ENCODE measurements around the gene ATL1. TPM values are rescaled to one million over a fixed set of nuclear protein-coding genes. Genes with fewer than 3 reads are reported as not detected.

ATL1 gene
- total RNA-seq: 2.0 and 5.5 TPM in 2 replicates

DNA sequence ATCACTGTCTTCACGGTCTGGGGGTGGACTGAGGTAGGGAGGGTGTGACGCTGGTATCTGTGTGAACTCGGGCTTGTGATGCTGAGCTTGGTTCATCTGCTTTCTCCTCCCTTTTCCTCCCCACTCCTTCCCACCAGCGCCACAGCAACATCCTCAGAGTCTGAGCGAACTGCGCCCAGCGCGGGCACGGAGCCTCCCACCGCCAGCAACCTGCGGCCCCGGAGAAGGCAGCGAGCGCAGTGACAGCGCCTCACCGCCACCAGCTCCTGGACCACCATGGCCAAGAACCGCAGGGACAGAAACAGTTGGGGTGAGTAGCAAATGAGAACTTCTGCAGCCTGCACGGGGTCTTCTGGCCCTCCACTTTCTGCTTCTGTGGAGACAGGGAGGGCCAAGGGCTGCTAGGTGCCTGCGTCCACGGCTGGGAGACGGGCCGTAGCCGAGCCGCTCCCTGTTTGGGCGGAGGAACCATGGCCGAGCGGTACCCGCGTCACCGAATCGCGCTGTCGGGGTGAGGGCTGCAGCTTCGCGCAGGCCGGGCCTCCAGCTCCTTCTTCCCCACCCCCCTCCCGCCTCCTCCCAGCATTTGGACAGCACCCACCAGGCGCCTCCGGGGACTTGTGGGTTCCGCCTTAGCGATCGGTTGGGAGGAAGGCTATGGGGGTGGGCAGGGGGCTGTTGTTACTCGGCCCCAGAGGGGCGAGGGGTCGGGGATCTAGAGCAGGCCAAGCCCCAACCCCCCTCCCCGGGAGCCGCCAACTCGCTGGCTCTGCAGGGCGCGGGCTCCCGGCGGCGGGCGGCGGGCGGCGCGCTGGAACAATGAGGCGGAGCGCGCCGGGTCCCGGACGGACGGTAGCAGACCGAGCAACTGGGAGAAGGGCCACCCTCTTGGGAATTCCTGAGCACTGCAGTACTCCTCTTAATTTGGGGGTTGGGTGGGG, at the start of gene ATL1:
TSS of gene ATL1 (plus strand) at position 156 of the 941 bp plus-strand sequence. CDS start at position 277, 121 bp downstream.

DNA sequence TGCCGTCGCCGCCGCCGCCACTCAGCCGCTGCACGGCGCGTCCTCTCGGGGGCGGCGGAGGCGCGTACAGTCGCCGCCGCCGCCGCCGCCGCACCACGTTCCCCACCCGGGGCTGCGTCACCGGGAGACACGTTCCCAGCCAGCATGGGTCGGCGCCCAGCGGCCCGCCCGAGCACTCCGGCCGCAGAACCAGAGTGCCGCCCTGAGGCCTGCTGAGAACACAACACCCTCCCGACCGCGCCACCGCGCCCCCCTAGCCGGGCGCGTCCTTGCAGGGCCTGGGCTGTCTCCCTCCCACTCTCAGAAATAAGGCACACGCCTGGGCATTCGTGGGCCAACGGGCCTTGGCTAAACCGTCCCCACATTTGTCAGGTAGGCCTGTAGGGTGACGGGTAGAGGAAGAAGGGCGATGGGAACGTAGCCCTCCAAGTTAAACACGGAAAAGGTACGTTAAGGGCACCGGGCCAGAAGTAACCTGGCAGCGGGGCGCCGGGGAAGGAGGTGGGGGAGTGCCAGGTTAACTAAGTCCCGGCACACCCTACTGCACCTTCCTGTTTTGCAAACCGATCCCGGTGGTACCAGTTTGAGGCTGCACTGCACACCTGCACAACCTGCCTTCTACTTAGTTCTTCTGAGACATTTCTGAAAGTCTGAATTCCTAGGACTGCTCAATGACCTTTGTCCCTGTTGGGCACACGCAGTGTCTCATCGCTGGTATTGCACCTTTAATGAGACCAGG, 27.3 kb upstream of the ATL1 start, which contains the start of gene MAP4K5:
TSS of gene MAP4K5 (minus strand) at position 68 of the 739 bp plus-strand sequence. CDS start 520 bp downstream, outside the sequence.

DNA sequence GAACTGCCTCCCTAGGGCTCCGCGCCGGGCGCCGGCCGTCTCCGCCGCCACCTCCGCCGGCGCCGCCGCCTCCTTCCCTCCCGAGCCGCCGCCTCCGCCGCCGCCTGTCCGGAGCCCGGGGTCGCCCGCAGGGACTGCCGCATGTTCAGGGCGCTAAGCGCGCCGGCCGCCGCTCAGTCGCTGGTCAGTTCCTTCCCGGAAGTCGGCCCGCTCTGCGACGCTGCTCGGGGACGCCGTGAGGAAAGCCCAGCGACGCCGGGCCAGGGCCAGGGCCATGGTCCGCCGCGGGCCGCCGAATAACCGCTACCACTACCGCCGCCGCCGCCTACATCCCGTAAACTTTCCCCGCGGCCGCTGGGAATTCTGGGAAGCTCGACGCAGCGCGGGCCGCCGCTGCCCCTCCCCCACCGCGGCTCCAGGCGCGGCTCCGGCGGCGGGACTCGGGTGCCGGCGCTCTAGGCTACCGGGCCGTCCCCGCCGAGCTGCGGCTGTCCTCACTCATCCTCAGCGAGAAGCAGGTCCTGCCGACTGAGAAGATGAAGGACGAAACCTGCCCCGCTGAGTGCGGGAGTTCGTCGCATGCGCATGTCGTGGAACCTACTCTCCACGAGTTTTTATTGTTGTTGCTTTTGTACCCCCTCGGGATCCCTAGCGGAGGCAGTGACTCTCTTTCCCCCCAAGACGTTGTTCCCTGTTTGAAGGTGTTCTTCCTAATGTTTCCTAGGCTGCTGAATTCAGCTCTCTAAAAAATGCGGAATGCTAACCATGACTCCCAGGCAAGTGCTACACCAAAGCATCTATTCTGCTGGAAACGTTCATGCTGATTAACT, 108.3 kb downstream of the ATL1 start, which contains the start of gene SAV1:
TSS of gene SAV1 (minus strand) at position 311 of the 830 bp plus-strand sequence. CDS start 339 bp downstream, outside the sequence.

Small RNA genes lying within 50 kb of the gene (small RNA-seq; reads per million reads assigned to genes)
- gene RN7SL452P (not detected), gene SNRPGP1 (not detected)

Other genes with a start within 250 kb of the ATL1 start
- 1.8 and 5.9 TPM in 2 replicates for gene L2HGDH, start 247.9 kb upstream of the ATL1 start, total RNA-seq
- 4.0 and 4.9 TPM in 2 replicates for gene DMAC2L, start 247.8 kb upstream of the ATL1 start, total RNA-seq
- 14.7 and 32.5 TPM in 2 replicates for gene CDKL1, start 163.3 kb upstream of the ATL1 start, total RNA-seq
- 30.1 and 43.2 TPM in 2 replicates for gene MAP4K5, start 27.6 kb upstream of the ATL1 start, total RNA-seq
- gene SAV1, start 108.2 kb downstream of the ATL1 start, total RNA-seq: 23.5 and 27.4 TPM in 2 replicates